K562 (cell line): Measurements from ENCODE around the gene ETNK2. TPM values are rescaled to one million over a fixed set of nuclear protein-coding genes. Genes with fewer than 3 reads are reported as not detected.

Experiments used
- FOXP4 ChIP-seq: sonication (generic); formaldehyde crosslinking; IDR thresholded peaks from 2 replicates; pipeline ENCODE4 v1.8.0; 2022; ENCODE audit warnings: mild to moderate bottlenecking, missing genetic modification reagents, borderline replicate concordance
- RAD21 ChIP-seq, 2 experiments: fragments of 250-450 bp in 1 of 2; fragments of 450-650 bp in 1 of 2; sonication (Bioruptor Pico) in 1 of 2; formaldehyde crosslinking in 1 of 2; IDR thresholded peaks in 1 of 2; conservative IDR thresholded peaks in 1 of 2; 2 replicates each; pipeline versions ENCODE4 v1.4.0 to v1.8.0; 2020 to 2022; ENCODE audit warnings: mild to moderate bottlenecking in 2 of 2, moderate library complexity in 1 of 2
- REST ChIP-seq, 2 experiments: fragments of 450-650 bp; formaldehyde crosslinking in 1 of 2; IDR thresholded peaks; 2 replicates each; pipeline versions ENCODE4 v1.4.0 to v1.6.1; 2014 to 2020; ENCODE audit warnings: mild to moderate bottlenecking in 2 of 2, borderline replicate concordance in 1 of 2, low read depth in 1 of 2
- STAT5B ChIP-seq: fragments of 250-450 bp; sonication (Bioruptor Pico); IDR thresholded peaks from 2 replicates; pipeline ENCODE4 v1.8.0; 2021; ENCODE audit warnings: mild to moderate bottlenecking, inconsistent platforms
- ZNF3 ChIP-seq: fragments of 250-450 bp; sonication (Bioruptor Pico); IDR thresholded peaks from 2 replicates; pipeline ENCODE4 v1.5.0; 2021; ENCODE audit warnings: mild to moderate bottlenecking, moderate library complexity
- polyA plus RNA-seq, 8 experiments: library from polyadenylated mRNA; depleted of rRNA in 4 of 8; stranded (reverse) in 5 of 8; unstranded in 3 of 8; fragments of >200 nt; fragmentation: Nextera tagmentation in 2 of 8; fragmentation: Illumina TruSeq in 1 of 8; extraction: Ambion mirVana in 2 of 8; extraction: Trizol in 1 of 8; gene quantifications; 2 replicates each; pipeline versions ENCODE4 v1.2.1 to v1.2.3, GENCODE V29; 2011 to 2014; ENCODE audit warnings: inconsistent platforms in 1 of 8, missing spikeins in 1 of 8
- total RNA-seq, 7 experiments: library from RNA; depleted of rRNA in 6 of 7; stranded (reverse); fragments of >200 nt in 6 of 7; fragmentation: Illumina TruSeq in 2 of 7; extraction: Trizol in 2 of 7; gene quantifications; 2 replicates each; pipeline versions ENCODE4 v1.2.1 to v1.2.3, GENCODE V29; 2011 to 2021; ENCODE audit warnings: low replicate concordance in 1 of 7

ETNK2 gene
- total and polyA plus RNA-seq, 9 of the 15 experiments (the other 6 are each of a cell fraction or from before 2014, with no cell fraction given) = 0.03 to 0.38 (median 0.13) TPM; not detected in 4

DNA sequence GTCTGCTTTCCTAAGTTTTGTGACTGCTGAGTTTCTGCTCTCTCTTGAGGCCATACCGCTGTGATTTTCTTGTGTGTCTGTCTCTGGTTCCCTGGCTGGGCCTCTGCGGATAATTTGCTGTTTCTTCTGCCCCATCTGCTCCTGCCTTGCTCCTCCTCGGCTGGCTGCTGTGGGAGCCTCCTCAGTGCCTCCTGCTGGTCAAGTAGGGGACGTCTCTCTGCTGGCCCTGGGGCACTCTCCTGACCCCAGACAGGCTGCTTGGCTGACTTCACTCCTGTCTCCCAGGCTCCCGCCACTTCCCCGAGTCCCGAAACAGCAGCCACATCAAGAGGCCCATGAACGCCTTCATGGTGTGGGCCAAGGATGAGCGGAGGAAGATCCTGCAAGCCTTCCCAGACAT lies 28.5 kb downstream of the ETNK2 start (continued):
- peak; percentile 18; the same call in 1 of the 2 replicates for TF ChIP-seq REST (IDR thresholded peaks at IDR 0.05; ENCODE audit: borderline replicate concordance)
- TF ChIP-seq REST (CRISPR knock-in tag; IDR thresholded peaks at IDR 0.05; ENCODE audit: low read depth) = no peak
- peak; percentile 45 to 61 for TF ChIP-seq RAD21 (CRISPR knock-in tag; conservative IDR thresholded peaks at IDR 0.05 in 1 of 2, IDR thresholded peaks at IDR 0.05 in 1 of 2)
- TF ChIP-seq ZNF3 (CRISPR knock-in tag) = no peak
- TF ChIP-seq FOXP4 (CRISPR knock-in tag) = no peak
- TF ChIP-seq STAT5B (CRISPR knock-in tag) = no peak
